ENCODE measurements around the gene G6PC3.
A peak's percentile ranks its signal among the peaks of the same experiment; 100 is the strongest.

Gene G6PC3

GRCh38 chr17:44105941-44106340, 35.4 kb downstream of the G6PC3 start:
- no peak for ATAC-seq
- Mint-ChIP-seq H3K9me3 (no peaks in the 10 kb centered on the region), H3K4me3 (no peak overlapping the region), H3K4me1 (peaks cover 12% of the 10 kb centered on the region), H3K36me3 (peaks cover 19% of the 10 kb centered on the region), H3K27ac (no peak overlapping the region)
- no peak for DNase-seq (ENCODE audit: low spot score in 2 of 2)

GRCh38 chr17:44106801-44107200, 36.3 kb downstream of the G6PC3 start:
- no peak for ATAC-seq
- peaks cover 17% of the 10 kb centered on the region for H3K4me1 Mint-ChIP-seq
- H3K9me3 Mint-ChIP-seq, result no peaks in the 10 kb centered on the region
- H3K4me3 Mint-ChIP-seq, result no peak overlapping the region
- peaks cover 19% of the 10 kb centered on the region for H3K36me3 Mint-ChIP-seq
- no peak for DNase-seq (ENCODE audit: low spot score in 2 of 2)
- H3K27ac Mint-ChIP-seq, result no peak overlapping the region

- DNase-seq (ENCODE audit: low spot score in 2 of 2) (no peak), ATAC-seq (no peak)
- no peak overlapping the region for H3K27ac Mint-ChIP-seq
- no peak overlapping the region for H3K4me3 Mint-ChIP-seq
- H3K36me3 Mint-ChIP-seq, result peaks cover 9% of the 10 kb centered on the region
- H3K4me1 Mint-ChIP-seq, result peaks cover 34% of the 10 kb centered on the region
- H3K9me3 Mint-ChIP-seq, result no peaks in the 10 kb centered on the region
These were observed 38.1 kb downstream of the G6PC3 start for GRCh38 chr17:44108440-44109311.

GRCh38 chr17:44109312-44109630, 38.7 kb downstream of the G6PC3 start:
- H3K9me3 Mint-ChIP-seq, result no peaks in the 10 kb centered on the region
- no peak overlapping the region for H3K27ac Mint-ChIP-seq
- ATAC-seq, result no peak
- H3K4me3 Mint-ChIP-seq, result no peak overlapping the region
- no peak for DNase-seq (ENCODE audit: low spot score in 2 of 2)
- peaks cover 10% of the 10 kb centered on the region for H3K36me3 Mint-ChIP-seq
- peaks cover 39% of the 10 kb centered on the region for H3K4me1 Mint-ChIP-seq

- Mint-ChIP-seq H3K27ac (no peak overlapping the region), H3K4me3 (no peak overlapping the region), H3K36me3 (peaks cover 12% of the 10 kb centered on the region), H3K9me3 (no peaks in the 10 kb centered on the region), H3K4me1 (peaks cover 35% of the 10 kb centered on the region)
- no peak for DNase-seq (ENCODE audit: low spot score in 2 of 2)
- no peak for ATAC-seq
These were observed 39.6 kb downstream of the G6PC3 start for GRCh38 chr17:44110011-44110686.

- ATAC-seq, result peak; percentile 55
- peak in 1 of 2 donors; percentile 66 for DNase-seq (ENCODE audit: low spot score in 2 of 2)
- Mint-ChIP-seq H3K27ac (peak overlapping the region; percentile 29), H3K4me1 (peaks cover 44% of the 10 kb centered on the region), H3K4me3 (peak overlapping the region; percentile 39), H3K9me3 (no peaks in the 10 kb centered on the region), H3K36me3 (peaks cover 16% of the 10 kb centered on the region)
These were observed 40.5 kb downstream of the G6PC3 start for GRCh38 chr17:44110823-44111633.

- Mint-ChIP-seq H3K4me1 (peaks cover 51% of the 10 kb centered on the region), H3K9me3 (no peaks in the 10 kb centered on the region), H3K36me3 (peaks cover 16% of the 10 kb centered on the region), H3K27ac (peak overlapping the region; percentile 29), H3K4me3 (no peak overlapping the region)
- DNase-seq (ENCODE audit: low spot score in 2 of 2), result no peak
- no peak for ATAC-seq
These were observed 41.2 kb downstream of the G6PC3 start for GRCh38 chr17:44111777-44112176.

GRCh38 chr17:44112284-44113280, 42.0 kb downstream of the G6PC3 start:
- H3K27ac Mint-ChIP-seq, result peak overlapping the region; percentile 49
- peaks cover 16% of the 10 kb centered on the region for H3K36me3 Mint-ChIP-seq
- no peak for ATAC-seq
- H3K9me3 Mint-ChIP-seq, result no peaks in the 10 kb centered on the region
- H3K4me1 Mint-ChIP-seq, result peaks cover 54% of the 10 kb centered on the region
- H3K4me3 Mint-ChIP-seq, result no peak overlapping the region
- DNase-seq (ENCODE audit: low spot score in 2 of 2), result no peak

GRCh38 chr17:44113382-44113781, 42.8 kb downstream of the G6PC3 start:
- Mint-ChIP-seq H3K9me3 (no peaks in the 10 kb centered on the region), H3K36me3 (peaks cover 16% of the 10 kb centered on the region), H3K27ac (peak overlapping the region; percentile 49), H3K4me3 (no peak overlapping the region), H3K4me1 (peaks cover 56% of the 10 kb centered on the region)
- ATAC-seq (no peak), DNase-seq (ENCODE audit: low spot score in 2 of 2) (no peak)

- Mint-ChIP-seq H3K9me3 (no peaks in the 10 kb centered on the region), H3K4me1 (peaks cover 63% of the 10 kb centered on the region), H3K27ac (peak overlapping the region; percentile 49), H3K4me3 (no peak overlapping the region), H3K36me3 (peaks cover 16% of the 10 kb centered on the region)
- ATAC-seq (no peak), DNase-seq (ENCODE audit: low spot score in 2 of 2) (no peak)
These were observed 43.6 kb downstream of the G6PC3 start for GRCh38 chr17:44113868-44114840.

- no peak overlapping the region for H3K4me3 Mint-ChIP-seq
- no peak for ATAC-seq
These were observed 45.3 kb downstream of the G6PC3 start for GRCh38 chr17:44115585-44116415.

GRCh38 chr17:44117351-44117750, 46.8 kb downstream of the G6PC3 start:
- peaks cover 11% of the 10 kb centered on the region for H3K36me3 Mint-ChIP-seq
- H3K27ac Mint-ChIP-seq, result peak overlapping the region; percentile 32
- H3K9me3 Mint-ChIP-seq, result no peaks in the 10 kb centered on the region
- H3K4me1 Mint-ChIP-seq, result peaks cover 76% of the 10 kb centered on the region
- no peak overlapping the region for H3K4me3 Mint-ChIP-seq
- ATAC-seq, result no peak
- no peak for DNase-seq (ENCODE audit: low spot score in 2 of 2)

More at GRCh38 chr17:44115585-44116415, 45.3 kb downstream of the G6PC3 start:
- no peak for DNase-seq (ENCODE audit: low spot score in 2 of 2)
- Mint-ChIP-seq H3K9me3 (no peaks in the 10 kb centered on the region), H3K4me1 (peaks cover 76% of the 10 kb centered on the region), H3K27ac (no peak overlapping the region), H3K36me3 (peaks cover 11% of the 10 kb centered on the region)

Data from stimulated activated effector memory CD8-positive, alpha-beta T cell treated with anti-CD3 and anti-CD28 coated beads, Interleukin-12 subunit alpha, Interleukin-12 subunit beta, amount 100 ng/mL, for 72 hours (primary cell).